ENCODE measurements around the gene RC3H1.
"Not testable (repeated sequence)": the region's sequence is repeated elsewhere in the genome, so short reads cannot be mapped to it uniquely, and the experiment has no call there.

Gene RC3H1

DNA sequence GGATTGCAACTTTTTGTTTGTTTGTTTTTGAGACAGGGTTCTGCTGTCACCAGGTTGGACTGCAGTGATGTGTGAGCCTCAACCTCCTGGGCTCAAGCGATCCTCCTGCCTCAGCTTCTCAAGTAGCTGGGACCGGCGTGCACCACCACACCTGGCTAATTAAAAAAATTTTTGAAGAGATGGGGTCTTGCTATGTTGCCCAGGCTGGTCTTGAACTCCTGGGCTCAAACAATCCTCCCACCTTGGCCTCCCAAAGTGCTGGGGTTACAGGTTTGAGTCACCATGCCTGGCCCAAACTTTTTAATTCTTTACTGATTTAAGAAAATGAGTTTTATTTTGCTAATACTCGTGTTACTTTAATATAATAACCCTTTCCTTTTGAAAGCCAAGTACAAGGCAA is 73.6 kb downstream of the RC3H1 start:
- no peak overlapping the region for H3K4me3 ChIP-seq (ENCODE audit: low read depth, low read length)

DNA sequence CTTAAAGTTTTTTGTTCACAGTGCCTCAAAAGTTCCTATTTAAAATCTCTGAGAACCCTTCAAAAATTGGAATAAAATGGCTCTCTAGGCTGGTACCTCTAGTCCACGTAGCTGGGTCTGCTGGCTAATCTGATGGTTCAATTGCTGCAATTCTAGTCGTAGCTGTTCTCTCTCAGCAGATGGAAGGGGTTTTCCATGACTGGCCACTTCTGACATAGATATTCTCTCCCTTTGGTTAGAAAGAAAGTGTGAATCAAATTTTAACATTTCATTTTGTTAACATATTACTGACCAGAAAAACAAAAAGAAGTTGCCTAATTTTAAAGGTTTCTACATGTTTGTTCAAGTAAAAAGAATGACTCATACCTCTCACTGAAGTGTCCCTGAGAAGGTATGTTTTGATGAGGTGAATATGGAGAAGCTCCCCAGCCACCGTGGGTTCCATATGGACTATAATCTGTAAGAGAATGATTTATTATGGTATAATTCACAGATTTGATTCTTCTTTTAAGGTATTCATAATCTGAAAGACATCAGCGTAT is 75.7 kb downstream of the RC3H1 start:
- no peak overlapping the region for H3K4me3 ChIP-seq (ENCODE audit: low read depth, low read length)

DNA sequence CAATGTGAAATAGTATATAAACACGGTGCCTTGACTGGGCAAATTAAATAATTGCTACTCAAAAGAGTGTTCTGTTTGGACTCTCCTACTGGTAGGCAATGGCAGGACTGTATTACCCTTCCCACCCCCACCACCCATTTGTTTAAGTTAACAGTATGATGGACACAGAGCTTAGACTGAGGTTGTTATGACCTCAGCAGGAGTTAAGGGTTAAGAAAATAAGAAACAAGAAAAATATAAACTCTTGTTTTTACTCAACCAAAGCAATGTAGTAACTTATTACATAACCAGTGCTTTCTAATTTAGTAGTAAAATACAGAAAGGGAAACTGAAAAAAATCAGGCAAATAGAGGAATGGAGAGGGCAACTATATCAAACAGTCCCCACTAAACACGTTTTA is 85.1 kb downstream of the RC3H1 start:
- H3K4me3 ChIP-seq (ENCODE audit: low read depth, low read length), result no peak overlapping the region

DNA sequence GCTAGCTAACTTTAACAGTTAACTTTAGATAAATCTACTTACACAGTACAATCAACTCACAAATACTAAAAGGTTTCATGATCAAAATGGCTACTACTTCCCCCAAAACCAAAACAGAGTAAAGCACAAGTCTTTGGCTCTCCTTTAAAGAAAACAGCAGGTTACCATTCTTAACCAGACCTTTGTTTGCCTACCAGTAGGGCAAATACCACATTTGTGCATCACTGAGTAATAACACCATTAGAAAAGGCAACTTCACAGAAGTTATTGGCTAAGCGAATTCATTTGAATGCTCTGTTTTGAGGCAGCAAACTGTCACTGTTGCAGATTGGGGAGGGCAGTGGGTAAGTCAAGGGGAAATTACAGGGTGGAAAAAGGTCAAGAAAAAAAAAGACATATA is 87.7 kb downstream of the RC3H1 start:
- H3K4me3 ChIP-seq (ENCODE audit: low read depth, low read length), result no peak overlapping the region

DNA sequence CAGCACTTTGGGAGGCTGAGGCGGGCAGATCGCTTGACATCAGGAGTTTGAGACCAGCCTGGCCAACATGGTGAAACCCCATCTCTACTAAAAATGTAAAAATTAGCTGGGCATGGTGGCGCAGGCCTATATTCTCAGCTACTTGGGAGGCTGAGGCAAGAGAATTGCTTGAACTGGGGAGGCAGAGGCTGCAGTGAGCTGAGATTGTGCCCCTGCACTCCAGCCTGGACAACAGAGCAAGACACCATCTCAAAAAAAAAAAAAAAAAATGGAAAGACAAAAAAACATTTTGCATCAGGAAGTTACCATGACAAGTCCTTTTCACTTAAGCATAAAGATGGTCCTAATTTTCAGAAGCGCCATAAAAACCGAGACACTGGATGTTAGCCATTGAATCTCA is 91.6 kb downstream of the RC3H1 start:
- H3K4me3 ChIP-seq (ENCODE audit: low read depth, low read length), result not testable (repeated sequence)

DNA sequence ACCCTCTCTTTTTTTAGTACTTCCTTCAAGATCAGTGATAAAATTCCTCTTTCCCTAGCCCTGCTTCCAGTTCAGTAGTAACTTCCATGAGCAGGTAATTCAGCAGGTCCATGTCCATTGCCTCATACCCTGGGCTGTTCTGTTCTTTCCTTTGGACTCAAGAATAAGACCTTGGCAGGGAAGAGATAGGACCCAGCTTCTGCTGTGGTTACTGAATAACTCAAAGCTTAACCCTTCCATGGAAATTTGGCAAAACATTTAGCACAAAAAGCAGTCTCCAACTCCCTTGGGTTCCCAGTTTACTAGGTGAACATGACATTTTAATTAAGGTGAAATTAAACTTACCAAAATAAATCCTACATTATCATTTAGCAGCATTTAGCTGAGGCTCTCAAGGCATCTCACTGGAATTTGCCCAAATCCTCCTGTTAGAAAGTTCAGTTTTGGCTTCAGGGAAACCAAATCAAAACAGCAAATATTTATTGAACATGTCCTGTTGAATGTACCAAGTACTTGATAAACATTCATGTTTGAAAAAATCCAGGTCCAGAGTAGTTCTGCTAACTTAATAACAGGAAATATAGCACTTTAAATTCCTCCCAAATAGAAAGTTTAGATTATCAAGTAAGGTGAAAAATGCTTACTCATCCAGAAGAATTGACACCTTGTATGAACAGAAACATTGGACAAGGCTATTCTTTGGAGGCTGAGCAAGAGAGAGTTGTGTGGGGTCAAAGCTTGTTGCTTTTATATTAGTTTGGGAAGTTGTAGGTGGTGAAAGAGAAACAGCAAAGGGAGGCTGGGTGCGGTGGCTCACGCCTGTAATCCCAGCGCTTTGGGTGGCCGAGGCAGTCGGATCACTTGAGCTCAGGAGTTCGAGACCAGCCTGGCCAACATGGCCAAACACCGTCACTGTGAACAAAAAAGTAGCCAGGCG is 96.6 kb downstream of the RC3H1 start:
- H3K4me3 ChIP-seq (ENCODE audit: low read depth, low read length), result no peak overlapping the region

DNA sequence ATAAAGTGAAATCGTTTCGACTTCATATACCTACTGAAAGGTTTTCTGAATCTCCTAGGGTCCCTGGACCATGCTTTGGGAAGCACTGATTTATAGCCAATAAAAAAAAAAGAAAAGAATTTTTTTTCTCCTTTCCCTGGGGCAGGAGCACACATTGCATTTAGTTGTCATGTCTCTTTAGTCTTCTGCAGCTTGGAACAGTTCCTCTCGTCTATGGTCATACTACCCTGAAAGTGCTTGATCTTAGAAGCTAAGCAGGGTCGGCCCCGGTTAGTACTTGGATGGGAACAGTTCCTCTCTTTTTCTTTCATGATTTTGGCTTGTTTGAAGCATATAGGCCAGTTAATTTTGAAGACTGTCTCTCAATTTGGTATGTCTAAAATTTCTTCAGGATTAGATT is 101.3 kb downstream of the RC3H1 start:
- H3K4me3 ChIP-seq (ENCODE audit: low read depth, low read length), result no peak overlapping the region

DNA sequence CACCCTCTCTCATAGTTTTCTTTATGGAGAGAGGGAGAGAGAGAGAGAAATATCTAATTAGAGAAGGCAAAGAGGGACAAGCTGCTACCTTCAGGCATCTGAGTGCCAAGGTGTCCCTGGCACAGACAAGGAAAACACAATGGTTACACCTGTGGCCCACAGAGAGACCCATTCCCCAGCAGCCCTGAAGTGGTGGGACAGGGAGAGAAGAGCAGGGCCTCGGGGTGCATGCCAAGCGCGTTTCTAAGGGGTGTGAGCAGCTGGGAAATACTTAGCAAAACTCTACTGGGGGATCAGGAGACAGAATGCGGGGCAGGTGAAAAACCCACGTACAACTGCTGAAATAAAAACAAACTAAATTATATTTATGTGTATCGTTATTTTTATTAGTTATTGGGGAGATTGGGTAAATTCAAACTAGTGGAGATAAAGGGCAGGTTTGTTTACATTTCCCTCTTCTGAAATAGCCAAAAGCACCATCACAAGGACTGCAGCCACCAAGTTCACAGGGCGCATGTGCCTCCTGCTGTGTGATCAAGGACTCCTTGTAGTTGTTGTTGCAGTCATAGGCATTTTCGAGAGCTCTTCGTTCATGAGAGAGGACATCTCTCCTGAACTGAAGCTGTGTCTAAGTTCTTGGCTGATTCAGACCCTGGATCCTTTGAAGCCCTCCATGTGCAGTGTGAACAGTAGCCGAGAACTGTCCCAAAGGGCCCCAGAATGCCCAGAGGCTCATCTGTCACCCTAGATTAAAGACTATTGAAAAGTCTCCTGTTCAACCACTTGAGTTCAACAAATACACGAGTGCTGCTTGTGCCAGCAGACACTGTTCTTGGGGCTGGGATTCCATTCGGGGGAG is 104.3 kb downstream of the RC3H1 start:
- no peak overlapping the region for H3K4me3 ChIP-seq (ENCODE audit: low read depth, low read length)

DNA sequence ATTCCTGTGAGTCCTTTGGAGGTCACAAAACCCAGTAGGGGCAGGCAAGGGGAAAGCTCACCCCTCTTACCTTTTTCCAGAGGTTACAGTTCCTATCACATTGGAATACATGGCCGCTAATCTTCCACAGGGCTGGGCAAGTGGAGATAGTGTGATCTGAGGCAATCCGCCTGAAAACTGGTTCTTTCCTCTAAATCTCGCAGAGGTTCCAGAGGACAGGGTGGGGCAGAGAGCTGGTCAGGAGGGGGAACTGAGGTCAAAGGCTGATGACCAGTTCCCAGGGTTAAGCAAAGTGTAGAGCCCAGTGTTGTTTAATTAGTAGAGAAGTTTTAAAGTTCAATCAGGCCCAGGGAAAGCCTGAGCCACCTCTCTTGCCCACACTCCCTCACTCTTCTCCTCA is 105.0 kb downstream of the RC3H1 start, which contains the start of gene SERPINC1:
Gene SERPINC1 (minus strand): TSS at position 179 of the 400 bp plus-strand sequence. CDS start 68 bp downstream, at position 111.
- no peak within 1 kb of the TSS for H3K4me3 ChIP-seq (ENCODE audit: low read depth, low read length)

DNA sequence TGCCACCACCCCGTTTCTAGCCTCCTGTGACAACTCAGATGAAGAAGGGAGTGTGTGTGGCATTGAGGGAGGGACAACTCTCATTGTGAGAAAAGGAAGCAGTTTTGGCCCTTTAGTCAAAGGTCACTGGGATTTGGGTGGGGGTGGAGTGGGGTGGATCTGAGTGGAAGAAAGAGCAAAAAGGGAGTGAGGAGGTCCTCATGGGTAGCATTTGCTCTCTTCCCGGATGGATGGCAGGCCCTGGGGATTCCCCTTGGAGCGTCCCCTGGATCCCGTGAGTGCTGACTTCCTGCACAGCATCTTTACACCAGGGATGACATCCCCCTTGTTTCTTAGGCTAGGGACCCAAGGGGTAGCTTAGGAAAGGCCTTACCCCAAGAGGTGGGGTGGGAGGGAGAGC is 105.5 kb downstream of the RC3H1 start:
- H3K4me3 ChIP-seq (ENCODE audit: low read depth, low read length), result no peak overlapping the region

DNA sequence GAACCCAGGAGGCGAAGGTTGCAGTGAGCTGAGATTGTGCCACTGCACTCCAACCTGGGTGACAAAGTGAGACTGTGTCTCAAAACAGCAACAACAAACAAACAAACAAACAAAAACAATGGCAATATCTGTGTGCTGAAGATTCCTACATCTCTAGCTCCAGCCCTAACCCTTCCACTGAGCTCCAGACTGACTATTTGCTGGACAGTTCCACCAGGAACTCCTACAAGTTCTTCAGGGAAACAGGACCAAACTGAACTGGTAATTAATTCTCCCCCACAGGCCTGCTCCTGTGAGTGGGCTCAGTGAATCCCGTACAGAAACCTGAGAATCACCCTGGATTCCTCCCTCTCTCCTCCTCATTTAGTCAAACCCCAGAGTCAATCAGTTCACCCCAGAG is 106.6 kb downstream of the RC3H1 start:
- no peak overlapping the region for H3K4me3 ChIP-seq (ENCODE audit: low read depth, low read length)

DNA sequence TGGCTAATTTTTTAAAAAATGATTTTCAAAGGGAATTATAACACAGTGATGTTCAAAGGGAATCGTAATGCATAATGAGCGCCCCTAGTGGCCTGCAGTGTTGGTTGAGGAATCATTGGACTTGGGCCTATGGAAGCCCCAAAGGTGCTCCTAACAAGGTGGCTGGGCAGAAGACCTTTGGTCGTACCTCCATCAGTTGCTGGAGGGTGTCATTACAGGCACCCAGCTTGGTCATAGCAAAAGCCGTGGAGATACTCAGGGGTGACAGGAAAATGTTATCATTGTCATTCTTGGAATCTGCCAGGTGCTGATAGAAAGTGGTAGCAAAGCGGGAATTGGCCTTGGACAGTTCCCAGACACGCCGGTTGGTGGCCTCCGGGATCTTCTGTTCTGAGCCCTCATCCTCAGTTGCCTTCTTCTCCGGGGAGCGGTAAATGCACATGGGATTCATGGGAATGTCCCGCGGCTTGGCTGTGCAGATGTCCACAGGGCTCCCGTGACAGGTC is 107.7 kb downstream of the RC3H1 start:
- H3K4me3 ChIP-seq (ENCODE audit: low read depth, low read length), result no peak overlapping the region

DNA sequence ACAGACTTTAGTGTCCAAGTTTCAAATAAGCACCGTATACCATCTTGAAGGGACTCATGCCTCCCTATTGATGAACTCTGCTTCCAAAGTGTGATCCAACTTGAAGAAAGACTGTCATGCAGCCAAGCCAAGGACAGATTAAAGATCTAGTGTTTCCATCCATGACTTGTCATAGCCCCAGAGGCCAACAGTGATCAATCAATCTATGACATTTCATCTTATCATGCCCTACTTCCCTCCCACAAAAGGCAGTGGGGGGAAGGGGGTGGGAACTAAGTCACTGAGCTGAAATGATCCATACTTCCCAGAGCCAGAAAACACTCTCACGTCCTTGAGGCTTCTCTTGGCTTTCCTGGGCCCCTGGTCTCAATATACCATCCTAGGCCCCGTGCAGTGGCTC is 109.0 kb downstream of the RC3H1 start:
- H3K4me3 ChIP-seq (ENCODE audit: low read depth, low read length), result no peak overlapping the region

DNA sequence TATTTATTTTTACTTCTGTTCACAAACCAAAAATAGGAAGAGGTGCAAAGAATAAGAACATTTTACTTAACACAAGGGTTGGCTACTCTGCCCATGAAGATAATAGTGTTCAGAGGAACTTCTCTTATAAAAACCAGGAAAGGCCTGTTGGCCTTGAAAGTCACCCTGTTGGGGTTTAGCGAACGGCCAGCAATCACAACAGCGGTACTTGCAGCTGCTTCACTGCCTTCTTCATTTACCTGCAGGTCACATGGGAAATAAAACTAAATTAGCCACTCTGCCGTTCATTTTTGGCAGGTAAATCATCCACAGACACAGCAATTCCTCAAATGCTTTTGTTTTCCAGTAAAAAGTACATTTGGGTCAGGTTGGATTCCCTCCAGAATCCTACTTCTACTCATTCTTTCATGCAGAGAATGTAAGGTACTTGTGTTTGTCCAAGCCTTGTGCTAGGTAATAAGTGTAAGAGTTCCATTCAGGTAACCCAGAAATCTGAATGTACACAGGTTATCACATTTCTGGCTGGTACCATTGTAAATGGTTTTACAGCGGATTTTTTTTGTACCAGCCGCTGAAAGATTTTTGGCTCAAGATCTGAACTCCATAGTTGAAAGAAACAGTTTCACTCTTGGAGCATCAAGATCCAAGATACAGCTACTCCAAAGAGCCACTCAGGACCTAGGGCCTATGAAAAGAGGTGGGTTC is 118.2 kb downstream of the RC3H1 start:
- H3K4me3 ChIP-seq (ENCODE audit: low read depth, low read length), result no peak overlapping the region

DNA sequence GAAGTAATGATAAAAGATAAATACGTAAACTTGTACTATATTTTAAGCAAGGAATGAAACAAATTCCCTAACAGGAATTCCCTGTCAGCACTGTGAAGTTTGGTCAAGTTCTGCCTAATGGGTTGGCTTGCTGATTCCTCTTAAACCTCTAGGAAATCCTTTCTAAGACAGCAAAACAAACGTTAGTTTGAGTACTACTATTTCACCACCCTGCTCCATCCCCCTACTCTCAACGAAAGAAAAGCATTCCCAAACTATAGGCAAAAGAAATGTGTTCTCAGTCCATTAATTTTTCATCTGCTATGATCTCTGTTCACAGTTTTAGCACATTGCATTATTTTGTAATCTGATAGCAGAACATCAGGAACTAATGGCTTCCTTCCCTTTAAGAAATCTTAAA is 121.2 kb downstream of the RC3H1 start:
- no peak overlapping the region for H3K4me3 ChIP-seq (ENCODE audit: low read depth, low read length)

DNA sequence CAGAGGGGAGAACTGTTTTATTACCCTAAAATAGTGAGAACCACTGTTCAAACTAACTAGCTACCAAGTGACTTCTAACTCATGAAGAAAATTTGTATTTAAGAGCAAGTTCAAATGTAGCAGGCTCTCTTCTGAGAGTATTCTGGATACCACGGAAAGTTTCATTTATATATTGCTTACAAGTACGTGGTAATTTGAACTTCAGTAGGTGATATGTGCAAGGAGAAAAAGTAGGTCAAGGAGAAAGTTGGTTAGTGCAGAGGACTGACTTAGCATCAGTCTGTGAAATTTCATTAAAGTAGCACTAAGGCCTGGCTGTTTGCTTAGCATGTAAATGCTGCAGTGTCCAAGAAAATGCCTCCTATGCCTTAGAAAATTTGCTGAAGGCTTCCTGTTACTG is 121.7 kb downstream of the RC3H1 start:
- H3K4me3 ChIP-seq (ENCODE audit: low read depth, low read length), result no peak overlapping the region

DNA sequence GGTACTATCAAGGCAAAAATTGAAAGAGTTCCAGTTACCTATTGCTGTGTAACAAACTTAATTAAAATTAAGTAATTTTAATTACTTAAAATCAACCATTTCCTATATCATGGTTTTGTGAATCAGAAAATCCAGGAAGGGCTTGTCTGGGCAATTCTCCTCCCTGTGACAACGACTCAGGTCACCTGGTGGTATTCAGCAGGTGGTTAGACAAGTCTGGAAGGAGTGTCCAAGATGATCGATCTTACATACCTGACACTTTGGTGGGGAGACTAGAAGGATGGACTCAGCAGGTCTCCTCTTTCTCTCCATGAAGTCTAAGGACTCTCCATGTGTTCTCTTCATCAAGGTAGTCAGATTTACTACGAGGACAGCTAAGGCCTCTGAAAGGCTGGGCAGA is 128.0 kb downstream of the RC3H1 start:
- H3K4me3 ChIP-seq (ENCODE audit: low read depth, low read length), result no peak overlapping the region

DNA sequence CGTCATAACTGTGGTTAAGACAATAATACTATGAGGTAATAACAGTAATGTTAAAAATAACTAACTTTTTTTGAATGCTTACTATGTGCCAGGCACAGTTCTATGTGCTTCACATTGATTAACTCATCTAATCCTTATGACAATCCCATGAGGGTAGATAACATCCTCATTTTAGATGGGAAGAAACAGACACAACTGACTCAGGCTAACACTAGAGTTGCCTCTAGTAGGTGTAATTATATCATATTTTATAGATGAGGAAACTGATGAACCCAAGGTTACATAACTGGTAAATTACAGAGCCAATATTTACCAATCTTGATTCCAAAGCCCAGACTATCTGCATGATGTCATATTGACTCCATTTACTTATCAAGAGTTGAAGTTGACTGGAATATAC is 128.5 kb downstream of the RC3H1 start:
- H3K4me3 ChIP-seq (ENCODE audit: low read depth, low read length), result no peak overlapping the region

DNA sequence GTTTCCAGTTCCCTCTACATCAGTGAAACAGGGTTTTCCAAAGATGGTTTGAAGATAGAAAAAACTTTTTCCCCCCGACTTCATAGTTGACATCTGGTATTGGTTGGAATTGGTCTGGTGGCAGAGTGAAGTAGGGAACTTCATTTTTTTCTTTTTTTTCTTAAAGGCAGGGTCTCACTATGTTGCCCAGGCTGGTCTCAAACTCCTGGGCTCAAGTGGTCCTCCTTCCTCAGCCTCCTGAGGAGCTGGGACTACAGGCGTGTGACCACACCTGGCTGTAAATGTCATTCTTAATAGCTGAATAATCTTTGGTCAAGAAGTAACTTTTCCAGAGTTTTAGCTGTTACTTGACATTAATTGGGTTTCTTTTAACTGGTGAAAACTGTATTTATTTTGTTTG is 132.3 kb downstream of the RC3H1 start:
- H3K4me3 ChIP-seq (ENCODE audit: low read depth, low read length), result no peak overlapping the region

DNA sequence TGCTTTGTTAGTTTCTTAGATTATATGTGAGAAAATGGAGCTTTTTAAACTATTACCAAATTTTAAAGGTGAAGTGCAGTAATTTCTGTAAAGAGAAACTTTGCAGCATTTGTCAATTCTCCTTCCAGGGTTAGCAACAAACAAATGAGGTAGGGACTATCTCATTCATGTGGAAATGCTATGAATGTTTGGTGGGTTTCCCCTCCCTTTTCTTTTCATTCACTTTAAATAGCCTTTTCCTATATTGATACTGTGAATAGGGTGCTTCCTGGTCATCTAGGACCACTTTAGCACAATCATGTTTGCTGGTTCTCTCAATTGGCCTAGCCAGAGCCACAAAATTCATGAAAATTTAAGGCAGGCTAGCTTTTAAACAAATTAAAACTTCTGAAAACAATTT is 133.4 kb downstream of the RC3H1 start:
- H3K4me3 ChIP-seq (ENCODE audit: low read depth, low read length), result no peak overlapping the region

DNA sequence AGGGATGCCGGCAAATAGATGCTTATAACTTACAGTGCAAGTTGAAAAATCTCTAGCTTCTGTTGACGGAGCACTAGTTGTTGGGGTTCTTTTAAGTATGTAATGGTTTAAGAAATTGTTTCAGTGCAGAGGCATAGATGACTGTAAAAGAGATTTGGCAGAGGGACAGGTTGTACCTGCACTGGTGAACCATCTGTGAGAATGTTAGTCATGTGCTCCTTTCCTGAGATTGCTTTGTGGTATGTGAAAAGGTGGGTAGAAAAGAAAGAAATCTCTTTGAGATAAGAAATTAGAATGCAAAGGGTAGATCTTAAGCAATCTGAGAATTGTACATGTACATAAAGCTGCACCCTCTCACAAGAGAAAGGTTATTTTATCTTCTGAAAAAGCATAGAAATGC is 134.5 kb downstream of the RC3H1 start:
- H3K4me3 ChIP-seq (ENCODE audit: low read depth, low read length), result no peak overlapping the region
